SU-DHL-6 (cell line): ENCODE results near the gene SLC43A2.

Experiments
- H2AFZ ChIP-seq: fragments of 200-600 bp; sonication (generic); 2 replicates; pipeline ENCODE4 v1.6.1; 2014; ENCODE audit warnings: low read depth, mild to moderate bottlenecking, moderate library complexity, mixed read lengths, antibody characterized with exemption, low read length; ENCODE audit not compliant: severe bottlenecking
- H3F3A ChIP-seq: fragments of 200-600 bp; shearing (Covaris generic); 2 replicates; pipeline ENCODE4 v1.6.0; 2016; ENCODE audit warnings: antibody characterized with exemption, mild to moderate bottlenecking; ENCODE audit not compliant: insufficient read depth
- H3K27ac ChIP-seq: fragments of 200-600 bp; sonication (generic); 2 replicates; pipeline ENCODE4 v1.5.1; 2016; ENCODE audit warnings: low read depth, mild to moderate bottlenecking, low read length, moderate library complexity, mixed read lengths
- H3K27me3 ChIP-seq: fragments of 200-600 bp; sonication (generic), shearing (Covaris generic); 2 replicates; pipeline ENCODE4 v1.6.0; 2014; ENCODE audit warnings: mild to moderate bottlenecking, low read length
- H3K36me3 ChIP-seq: fragments of 200-600 bp; sonication (generic); 2 replicates; pipeline ENCODE4 v1.6.1; 2014; ENCODE audit warnings: mild to moderate bottlenecking, low read length, mixed read lengths
- H3K4me2 ChIP-seq: fragments of 300-600, 200-600 bp; shearing (Covaris generic), sonication (generic); 2 replicates; pipeline ENCODE4 v1.6.0; 2014; ENCODE audit warnings: low read length, low read depth, mild to moderate bottlenecking; ENCODE audit not compliant: poor library complexity, severe bottlenecking
- H3K4me3 ChIP-seq: fragments of 200-600 bp; sonication (generic); 2 replicates; pipeline ENCODE4 v1.5.1; 2014; ENCODE audit warnings: antibody characterized with exemption, low read length, mild to moderate bottlenecking, mixed read lengths; ENCODE audit not compliant: insufficient read depth, poor library complexity, severe bottlenecking
- H3K79me2 ChIP-seq: fragments of 200-600 bp; sonication (generic); 2 replicates; pipeline ENCODE4 v1.6.1; 2014; ENCODE audit warnings: mild to moderate bottlenecking, low read length, moderate library complexity; ENCODE audit not compliant: insufficient read depth
- H3K9ac ChIP-seq: fragments of 200-600 bp; sonication (generic); 2 replicates; pipeline ENCODE4 v1.7.0; 2014; ENCODE audit warnings: mild to moderate bottlenecking, low read length
- H3K9me2 ChIP-seq: fragments of 200-600 bp; sonication (generic); replicated peaks from 2 replicates; pipeline ENCODE4 v1.6.1; 2014; ENCODE audit warnings: low read length; ENCODE audit not compliant: insufficient read depth
- H3K9me3 ChIP-seq: fragments of 200-600 bp; sonication (generic); 2 replicates; pipeline ENCODE4 v1.6.1; 2014; ENCODE audit warnings: low read length, mixed read lengths; ENCODE audit not compliant: insufficient read depth
- H4K20me1 ChIP-seq: fragments of 200-600 bp; sonication (generic); 2 replicates; pipeline ENCODE4 v1.6.1; 2014; ENCODE audit warnings: low read depth, mild to moderate bottlenecking, antibody characterized with exemption, low read length, moderate library complexity, mixed read lengths
- CTCF ChIP-seq: fragments of 200-600 bp; sonication (generic); IDR thresholded peaks from one replicate; pipeline ENCODE4 v1.5.1; 2017; ENCODE audit warnings: antibody characterized with exemption, mild to moderate bottlenecking, low read length, moderate library complexity; ENCODE audit not compliant: insufficient read depth, poor library complexity, severe bottlenecking
- EZH2phosphoT487 ChIP-seq: fragments of 200-600 bp; sonication (generic), shearing (Covaris generic); conservative IDR thresholded peaks from 2 replicates; pipeline ENCODE4 v1.6.1; 2018; ENCODE audit warnings: mild to moderate bottlenecking, antibody characterized with exemption, low read length, moderate library complexity, mixed read lengths

Gene SLC43A2

GRCh38 chr17:1583556-1583955 lies 45.1 kb downstream of the SLC43A2 start:
- no peak overlapping the region for H3K9ac ChIP-seq

GRCh38 chr17:1582374-1582773 lies 46.3 kb downstream of the SLC43A2 start:
- Histone ChIP-seq H3K36me3 (no peaks in the 10 kb centered on the region), H3K9ac (no peak overlapping the region), H3K27me3 (no peaks in the 10 kb centered on the region), H2AFZ (no peak overlapping the region), H3K9me2 (no peaks in the 10 kb centered on the region), H3F3A (no peaks in the 10 kb centered on the region), H3K79me2 (no peaks in the 10 kb centered on the region), H3K27ac (no peak overlapping the region), H3K4me2 (no peak overlapping the region), H4K20me1 (no peaks in the 10 kb centered on the region), H3K9me3 (no peaks in the 10 kb centered on the region), H3K4me3 (no peak overlapping the region)
- TF ChIP-seq CTCF, result no peak
- TF ChIP-seq EZH2phosphoT487, result no peak

More at GRCh38 chr17:1583556-1583955, 45.1 kb downstream of the SLC43A2 start:
- Histone ChIP-seq H3K79me2 (no peaks in the 10 kb centered on the region), H3K9me3 (no peaks in the 10 kb centered on the region), H3K36me3 (no peaks in the 10 kb centered on the region), H4K20me1 (no peaks in the 10 kb centered on the region), H3K27me3 (no peaks in the 10 kb centered on the region), H2AFZ (no peak overlapping the region), H3K4me3 (no peak overlapping the region), H3F3A (no peaks in the 10 kb centered on the region), H3K9me2 (no peaks in the 10 kb centered on the region), H3K4me2 (no peak overlapping the region), H3K27ac (0 out of 2 replicates have a peak overlapping the region, but pooled peaks have one; percentile 4)
- no peak for TF ChIP-seq EZH2phosphoT487
- TF ChIP-seq CTCF, result no peak

- no peak for TF ChIP-seq EZH2phosphoT487
- no peak for TF ChIP-seq CTCF
- H3K36me3 ChIP-seq, result no peaks in the 10 kb centered on the region
- H3K27me3 ChIP-seq, result no peaks in the 10 kb centered on the region
- no peaks in the 10 kb centered on the region for H4K20me1 ChIP-seq
- H3K79me2 ChIP-seq, result no peaks in the 10 kb centered on the region
- no peak overlapping the region for H3K9ac ChIP-seq
- H2AFZ ChIP-seq, result no peak overlapping the region
- H3F3A ChIP-seq, result no peaks in the 10 kb centered on the region
- H3K4me3 ChIP-seq, result no peak overlapping the region
- no peaks in the 10 kb centered on the region for H3K9me3 ChIP-seq
- H3K27ac ChIP-seq, result peak overlapping the region; percentile 40
- no peaks in the 10 kb centered on the region for H3K9me2 ChIP-seq
- peak overlapping the region; percentile 24 for H3K4me2 ChIP-seq
These were observed 47.5 kb downstream of the SLC43A2 start for GRCh38 chr17:1580979-1581676.
